Coronary artery (tissue), 2 donors: Measurements from ENCODE around the gene GRB2.

ENCODE experiments used
- DNase-seq: peaks from one replicate; pipeline ENCODE4 v3.0.0-alpha.2; 2017; ENCODE audit warnings: low spot score
- H3K27ac ChIP-seq, 2 donors: fragments of 200-600 bp; sonication (generic); one replicate each; pipeline ENCODE4 v1.5.1; 2016 to 2019
- H3K4me3 ChIP-seq: fragments of 200-600 bp; sonication (generic); 2 replicates; pipeline ENCODE4 v1.5.1; 2016; ENCODE audit warnings: mild to moderate bottlenecking, moderate library complexity
- TF ChIP-seq, protein P1 (sequence below): fragments of 200-600 bp; sonication (generic); IDR thresholded peaks from one replicate; pipeline ENCODE4 v1.5.1; 2019; ENCODE audit warnings: antibody characterized with exemption

The GRB2 gene

DNA sequence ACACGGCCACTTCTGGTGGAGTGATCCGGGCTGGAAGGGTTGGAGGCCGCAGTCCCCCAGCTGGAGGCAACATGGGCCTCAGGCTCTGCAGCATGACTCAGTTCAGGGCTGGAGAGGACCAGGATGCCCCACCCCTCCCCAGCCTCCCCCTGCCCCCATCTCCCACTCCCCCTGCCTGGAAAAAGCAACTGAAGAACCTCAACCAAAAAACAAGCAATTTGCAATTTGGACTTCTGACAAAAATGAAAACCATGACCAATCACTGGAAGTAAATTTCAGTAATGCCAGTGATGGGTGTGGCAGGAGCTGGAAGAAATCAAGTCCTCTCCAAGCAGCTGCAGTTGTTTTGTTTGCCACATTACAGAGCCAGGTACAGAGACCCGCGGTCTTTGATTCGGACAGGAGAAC lies 127.8 kb downstream of the GRB2 start:
- no peak for DNase-seq
- no peak overlapping the region for H3K4me3 ChIP-seq
- H3K27ac ChIP-seq = no peak overlapping the region
- TF ChIP-seq, protein P1, sequence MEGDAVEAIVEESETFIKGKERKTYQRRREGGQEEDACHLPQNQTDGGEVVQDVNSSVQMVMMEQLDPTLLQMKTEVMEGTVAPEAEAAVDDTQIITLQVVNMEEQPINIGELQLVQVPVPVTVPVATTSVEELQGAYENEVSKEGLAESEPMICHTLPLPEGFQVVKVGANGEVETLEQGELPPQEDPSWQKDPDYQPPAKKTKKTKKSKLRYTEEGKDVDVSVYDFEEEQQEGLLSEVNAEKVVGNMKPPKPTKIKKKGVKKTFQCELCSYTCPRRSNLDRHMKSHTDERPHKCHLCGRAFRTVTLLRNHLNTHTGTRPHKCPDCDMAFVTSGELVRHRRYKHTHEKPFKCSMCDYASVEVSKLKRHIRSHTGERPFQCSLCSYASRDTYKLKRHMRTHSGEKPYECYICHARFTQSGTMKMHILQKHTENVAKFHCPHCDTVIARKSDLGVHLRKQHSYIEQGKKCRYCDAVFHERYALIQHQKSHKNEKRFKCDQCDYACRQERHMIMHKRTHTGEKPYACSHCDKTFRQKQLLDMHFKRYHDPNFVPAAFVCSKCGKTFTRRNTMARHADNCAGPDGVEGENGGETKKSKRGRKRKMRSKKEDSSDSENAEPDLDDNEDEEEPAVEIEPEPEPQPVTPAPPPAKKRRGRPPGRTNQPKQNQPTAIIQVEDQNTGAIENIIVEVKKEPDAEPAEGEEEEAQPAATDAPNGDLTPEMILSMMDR = no peak

- Histone ChIP-seq H3K4me3 (no peak overlapping the region), H3K27ac (no peak overlapping the region)
- TF ChIP-seq, protein P1 = no peak
- no peak for DNase-seq
Measured at GRCh38 chr17:75273977-75274708, 131.3 kb downstream of the GRB2 start.

- no peak overlapping the region for H3K27ac ChIP-seq
- no peak for DNase-seq
Measured at GRCh38 chr17:75272848-75273184, 132.7 kb downstream of the GRB2 start.

DNA sequence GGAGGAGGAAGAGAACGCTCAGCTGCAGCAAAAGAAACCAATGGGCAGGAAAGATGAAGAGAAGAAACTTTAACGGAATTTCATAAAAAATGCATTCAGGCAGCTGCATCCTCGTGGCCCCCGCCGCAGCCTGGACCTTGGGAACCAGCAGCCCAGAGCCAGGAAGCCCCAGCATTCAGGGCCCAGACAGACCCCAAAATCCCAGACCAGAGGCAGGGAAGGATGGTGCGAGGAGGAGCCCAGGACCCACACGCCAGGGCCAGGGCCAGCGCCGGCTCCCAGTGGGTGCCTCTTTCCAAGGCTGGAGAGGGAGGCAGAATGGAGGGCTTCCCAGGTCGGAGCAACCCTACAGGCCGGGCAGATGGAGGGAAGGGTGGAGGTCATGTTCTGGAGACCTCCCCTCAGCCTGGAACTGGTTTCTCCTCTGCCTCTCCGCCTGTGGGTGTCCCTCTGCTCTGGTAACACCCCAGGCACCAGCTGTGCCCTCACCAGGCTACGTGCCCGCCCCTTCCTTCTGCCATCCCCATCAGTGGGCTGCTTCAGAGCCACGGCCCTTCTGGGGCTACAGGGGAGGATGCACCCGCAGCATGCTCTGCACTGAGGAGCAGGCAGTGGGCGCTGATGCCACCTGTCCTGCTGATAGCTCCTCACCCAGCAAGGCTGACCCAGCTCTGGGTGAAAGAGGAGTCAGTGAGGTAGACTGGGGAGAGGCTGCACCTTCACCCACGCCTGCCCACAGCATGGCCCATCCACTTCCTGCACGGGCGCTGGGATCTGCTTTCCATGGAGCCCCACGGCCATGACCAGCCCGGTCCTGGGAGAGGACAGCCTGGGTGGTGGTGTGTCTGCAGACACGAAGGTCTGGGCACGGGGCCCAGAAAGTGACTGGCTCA lies 133.3 kb downstream of the GRB2 start:
- peak overlapping the region; percentile 82 for H3K4me3 ChIP-seq
- TF ChIP-seq, protein P1 = no peak
- H3K27ac ChIP-seq = peak overlapping the region; percentile 92 to 97
- no peak for DNase-seq

More at GRCh38 chr17:75272848-75273184, 132.7 kb downstream of the GRB2 start:
- H3K4me3 ChIP-seq = no peak overlapping the region
- TF ChIP-seq, protein P1 = no peak

DNA sequence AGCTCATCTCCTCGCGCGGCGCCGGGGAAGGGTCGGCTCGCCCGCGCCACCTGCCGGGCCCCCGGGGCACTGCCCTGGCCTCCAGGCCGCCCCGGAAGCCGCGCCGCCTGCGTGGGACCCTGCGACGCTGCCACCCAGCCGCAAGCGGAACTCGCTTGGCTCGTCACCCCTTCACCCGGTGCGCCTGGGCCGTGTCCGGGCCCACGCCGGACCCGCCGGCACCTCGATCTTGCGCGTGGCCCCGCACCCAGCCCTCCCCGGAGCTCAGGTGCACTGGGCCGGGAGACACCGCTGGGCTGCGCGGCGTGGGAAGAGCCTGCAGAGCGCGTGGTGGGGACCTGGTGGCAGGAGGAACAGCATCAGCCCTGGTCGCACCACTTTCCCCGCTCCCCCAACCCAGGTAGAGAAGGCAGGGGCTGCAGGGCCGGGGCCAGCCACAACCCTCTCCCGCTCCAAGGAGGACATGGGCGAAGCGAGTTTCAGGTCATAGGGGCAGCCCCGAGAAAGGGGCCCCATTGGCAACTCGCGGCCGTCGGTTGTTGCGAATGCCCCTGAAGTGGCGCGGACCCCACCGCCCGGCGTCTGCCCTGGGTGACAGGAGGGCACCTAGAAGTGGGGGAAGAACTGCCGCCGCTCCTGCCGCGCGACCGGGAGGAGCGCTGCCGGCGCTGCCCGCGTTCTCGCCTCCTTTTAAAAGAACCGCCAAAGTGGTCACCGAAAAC lies 134.1 kb downstream of the GRB2 start:
- H3K27ac ChIP-seq = peak overlapping the region; percentile 92 to 97
- peak; percentile 82 for DNase-seq

GRCh38 chr17:75270966-75271232 lies 134.6 kb downstream of the GRB2 start, which contains the start of gene MIF4GD:
Gene MIF4GD (minus strand): TSS chr17:75271231. CDS start chr17:75270195, 1,036 bp downstream.
- TF ChIP-seq, protein P1 = no peak
- H3K4me3 ChIP-seq = peak within 1 kb of the TSS; percentile 82
- DNase-seq = no peak
- H3K27ac ChIP-seq = peak within 1 kb of the TSS; percentile 92 to 97

More for the DNA sequence above, 134.1 kb downstream of the GRB2 start:
- TF ChIP-seq, protein P1 = peak; percentile 75
- peak overlapping the region; percentile 82 for H3K4me3 ChIP-seq
